ENCODE results near the gene MTMR12. TPM values are rescaled to one million over a fixed set of nuclear protein-coding genes. Genes with fewer than 3 reads are reported as not detected.
A peak's percentile ranks its signal among the peaks of the same experiment; 100 is the strongest.

Gene MTMR12
- total and polyA plus RNA-seq, 5 donors from 2014 or later = 12.9 to 27.7 (median 20.5) TPM

- Histone ChIP-seq H3K27me3 (ENCODE audit: control insufficient read depth, insufficient read depth, low read length) (peaks cover 14% of the 10 kb centered on the region), H3K4me1 (ENCODE audit: control insufficient read depth, insufficient read depth, low read length, poor library complexity, severe bottlenecking) (no peaks in the 10 kb centered on the region), H3K9me3 (ENCODE audit: control insufficient read depth in 2 of 2, low read length in 2 of 2) (no peaks in the 10 kb centered on the region), H3K27ac (ENCODE audit: insufficient read depth, low read length, poor library complexity, severe bottlenecking) (no peak overlapping the region), H3K36me3 (ENCODE audit: control insufficient read depth, insufficient read depth, low read length) (no peaks in the 10 kb centered on the region), H3K4me3 (ENCODE audit: low read depth, low read length) (no peak overlapping the region)
- Mint-ChIP-seq H3K4me3 (no peak overlapping the region), H3K27ac (no peak overlapping the region), H3K27me3 (peaks cover 44% of the 10 kb centered on the region), H3K4me1 (no peaks in the 10 kb centered on the region), H3K9me3 (peaks cover 0 to 5% (median 0%) of the 10 kb centered on the region in 7 donors), H3K36me3 (no peaks in the 10 kb centered on the region)
- DNase-seq = no peak
- no peak for ATAC-seq (ENCODE audit: low read depth in 2 of 2)
Observed at GRCh38 chr5:32197032-32197431, 115.7 kb downstream of the MTMR12 start.

- Mint-ChIP-seq H3K36me3 (no peaks in the 10 kb centered on the region), H3K27ac (no peak overlapping the region), H3K9me3 (peaks cover 0 to 5% (median 0%) of the 10 kb centered on the region in 7 donors), H3K4me3 (no peak overlapping the region), H3K27me3 (peaks cover 33% of the 10 kb centered on the region), H3K4me1 (no peaks in the 10 kb centered on the region)
- no peaks in the 10 kb centered on the region for H3K4me1 ChIP-seq (ENCODE audit: control insufficient read depth, insufficient read depth, low read length, poor library complexity, severe bottlenecking)
- H3K9me3 ChIP-seq (ENCODE audit: control insufficient read depth in 2 of 2, low read length in 2 of 2) = no peaks in the 10 kb centered on the region
- no peaks in the 10 kb centered on the region for H3K36me3 ChIP-seq (ENCODE audit: control insufficient read depth, insufficient read depth, low read length)
- no peak overlapping the region for H3K4me3 ChIP-seq (ENCODE audit: low read depth, low read length)
- no peak overlapping the region for H3K27ac ChIP-seq (ENCODE audit: insufficient read depth, low read length, poor library complexity, severe bottlenecking)
- DNase-seq = no peak
- peaks cover 12% of the 10 kb centered on the region for H3K27me3 ChIP-seq (ENCODE audit: control insufficient read depth, insufficient read depth, low read length)
- ATAC-seq (ENCODE audit: low read depth in 2 of 2) = no peak
Observed at GRCh38 chr5:32195265-32195664, 117.5 kb downstream of the MTMR12 start.

GRCh38 chr5:32193591-32193990, 119.1 kb downstream of the MTMR12 start:
- H3K9me3 ChIP-seq (ENCODE audit: control insufficient read depth in 2 of 2, low read length in 2 of 2) = no peaks in the 10 kb centered on the region
- Mint-ChIP-seq H3K4me1 (no peaks in the 10 kb centered on the region), H3K27me3 (peaks cover 30% of the 10 kb centered on the region), H3K27ac (no peak overlapping the region), H3K36me3 (no peaks in the 10 kb centered on the region), H3K9me3 (peaks cover 0 to 5% (median 0%) of the 10 kb centered on the region in 7 donors), H3K4me3 (no peak overlapping the region)
- peaks cover 12% of the 10 kb centered on the region for H3K27me3 ChIP-seq (ENCODE audit: control insufficient read depth, insufficient read depth, low read length)
- no peak overlapping the region for H3K4me3 ChIP-seq (ENCODE audit: low read depth, low read length)
- ATAC-seq (ENCODE audit: low read depth in 2 of 2) (no peak), DNase-seq (no peak)
- no peaks in the 10 kb centered on the region for H3K36me3 ChIP-seq (ENCODE audit: control insufficient read depth, insufficient read depth, low read length)
- no peaks in the 10 kb centered on the region for H3K4me1 ChIP-seq (ENCODE audit: control insufficient read depth, insufficient read depth, low read length, poor library complexity, severe bottlenecking)
- H3K27ac ChIP-seq (ENCODE audit: insufficient read depth, low read length, poor library complexity, severe bottlenecking) = no peak overlapping the region

- Mint-ChIP-seq H3K27ac (no peak overlapping the region), H3K27me3 (peaks cover 25% of the 10 kb centered on the region), H3K4me1 (no peaks in the 10 kb centered on the region), H3K36me3 (no peaks in the 10 kb centered on the region), H3K9me3 (peaks cover 0 to 6% (median 3%) of the 10 kb centered on the region in 7 donors), H3K4me3 (no peak overlapping the region)
- H3K27me3 ChIP-seq (ENCODE audit: control insufficient read depth, insufficient read depth, low read length) = peaks cover 12% of the 10 kb centered on the region
- no peak for ATAC-seq (ENCODE audit: low read depth in 2 of 2)
- DNase-seq = no peak
- no peaks in the 10 kb centered on the region for H3K4me1 ChIP-seq (ENCODE audit: control insufficient read depth, insufficient read depth, low read length, poor library complexity, severe bottlenecking)
- no peak overlapping the region for H3K4me3 ChIP-seq (ENCODE audit: low read depth, low read length)
- no peaks in the 10 kb centered on the region for H3K36me3 ChIP-seq (ENCODE audit: control insufficient read depth, insufficient read depth, low read length)
- H3K9me3 ChIP-seq (ENCODE audit: control insufficient read depth in 2 of 2, low read length in 2 of 2) = peaks cover 2 to 4% of the 10 kb centered on the region in 2 experiments
- H3K27ac ChIP-seq (ENCODE audit: insufficient read depth, low read length, poor library complexity, severe bottlenecking) = no peak overlapping the region
Observed at GRCh38 chr5:32190095-32190494, 122.6 kb downstream of the MTMR12 start.

GRCh38 chr5:32187675-32188074, 125.1 kb downstream of the MTMR12 start:
- no peaks in the 10 kb centered on the region for H3K4me1 ChIP-seq (ENCODE audit: control insufficient read depth, insufficient read depth, low read length, poor library complexity, severe bottlenecking)
- no peaks in the 10 kb centered on the region for H3K36me3 ChIP-seq (ENCODE audit: control insufficient read depth, insufficient read depth, low read length)
- Mint-ChIP-seq H3K4me3 (no peak overlapping the region), H3K4me1 (no peaks in the 10 kb centered on the region), H3K9me3 (peaks cover 0 to 6% (median 3%) of the 10 kb centered on the region in 7 donors), H3K27ac (no peak overlapping the region), H3K27me3 (peaks cover 4% of the 10 kb centered on the region), H3K36me3 (no peaks in the 10 kb centered on the region)
- H3K4me3 ChIP-seq (ENCODE audit: low read depth, low read length) = no peak overlapping the region
- DNase-seq (no peak), ATAC-seq (ENCODE audit: low read depth in 2 of 2) (no peak)
- H3K27me3 ChIP-seq (ENCODE audit: control insufficient read depth, insufficient read depth, low read length) = no peaks in the 10 kb centered on the region
- H3K9me3 ChIP-seq (ENCODE audit: control insufficient read depth in 2 of 2, low read length in 2 of 2) = peaks cover 2 to 4% of the 10 kb centered on the region in 2 experiments
- no peak overlapping the region for H3K27ac ChIP-seq (ENCODE audit: insufficient read depth, low read length, poor library complexity, severe bottlenecking)

- no peak overlapping the region for H3K4me3 Mint-ChIP-seq
- H3K27me3 Mint-ChIP-seq = no peaks in the 10 kb centered on the region
- DNase-seq (peak in 1 of 3 donors; percentile 32), ATAC-seq (ENCODE audit: low read depth in 2 of 2) (no peak)
- Histone ChIP-seq H3K36me3 (ENCODE audit: control insufficient read depth, insufficient read depth, low read length) (no peaks in the 10 kb centered on the region), H3K4me3 (ENCODE audit: low read depth, low read length) (no peak overlapping the region), H3K4me1 (ENCODE audit: control insufficient read depth, insufficient read depth, low read length, poor library complexity, severe bottlenecking) (no peaks in the 10 kb centered on the region), H3K9me3 (ENCODE audit: control insufficient read depth in 2 of 2, low read length in 2 of 2) (peaks cover 0 to under 1% of the 10 kb centered on the region in 2 experiments), H3K27me3 (ENCODE audit: control insufficient read depth, insufficient read depth, low read length) (no peaks in the 10 kb centered on the region), H3K27ac (ENCODE audit: insufficient read depth, low read length, poor library complexity, severe bottlenecking) (no peak overlapping the region)
- peaks cover 6% of the 10 kb centered on the region for H3K36me3 Mint-ChIP-seq
- H3K9me3 Mint-ChIP-seq = peaks cover 0 to 2% (median 2%) of the 10 kb centered on the region in 7 donors
- no peaks in the 10 kb centered on the region for H3K4me1 Mint-ChIP-seq
- H3K27ac Mint-ChIP-seq = no peak overlapping the region
Observed at GRCh38 chr5:32182463-32183063, 130.2 kb downstream of the MTMR12 start.

Other genes starting within 250 kb of the MTMR12 start
- gene GOLPH3, start 138.6 kb downstream of the MTMR12 start, total RNA-seq = 66.8 TPM
- gene GOLPH3, start 138.6 kb downstream of the MTMR12 start, polyA plus RNA-seq = 100 to 1,000 TPM; 108 to 130 (median 116) TPM
- 63.6 TPM for gene ZFR, start 131.8 kb upstream of the MTMR12 start, total RNA-seq
- 10 to 100 TPM; 68.6 to 84.8 (median 75.4) TPM for gene ZFR, start 131.8 kb upstream of the MTMR12 start, polyA plus RNA-seq